Uterine smooth muscle cell (primary cell): Measurements from ENCODE around the gene CISH. TPM values are rescaled to one million over a fixed set of nuclear protein-coding genes. Genes with fewer than 3 reads are reported as not detected.

ENCODE experiments used
- total RNA-seq: library from RNA; depleted of rRNA; stranded (reverse); fragments of >200 nt; gene quantifications from 2 replicates; pipeline ENCODE4 v1.2.3, GENCODE V29; 2014

CISH gene, protein sequence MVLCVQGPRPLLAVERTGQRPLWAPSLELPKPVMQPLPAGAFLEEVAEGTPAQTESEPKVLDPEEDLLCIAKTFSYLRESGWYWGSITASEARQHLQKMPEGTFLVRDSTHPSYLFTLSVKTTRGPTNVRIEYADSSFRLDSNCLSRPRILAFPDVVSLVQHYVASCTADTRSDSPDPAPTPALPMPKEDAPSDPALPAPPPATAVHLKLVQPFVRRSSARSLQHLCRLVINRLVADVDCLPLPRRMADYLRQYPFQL
- 0.44 and 0.62 TPM in 2 replicates for total RNA-seq

DNA sequence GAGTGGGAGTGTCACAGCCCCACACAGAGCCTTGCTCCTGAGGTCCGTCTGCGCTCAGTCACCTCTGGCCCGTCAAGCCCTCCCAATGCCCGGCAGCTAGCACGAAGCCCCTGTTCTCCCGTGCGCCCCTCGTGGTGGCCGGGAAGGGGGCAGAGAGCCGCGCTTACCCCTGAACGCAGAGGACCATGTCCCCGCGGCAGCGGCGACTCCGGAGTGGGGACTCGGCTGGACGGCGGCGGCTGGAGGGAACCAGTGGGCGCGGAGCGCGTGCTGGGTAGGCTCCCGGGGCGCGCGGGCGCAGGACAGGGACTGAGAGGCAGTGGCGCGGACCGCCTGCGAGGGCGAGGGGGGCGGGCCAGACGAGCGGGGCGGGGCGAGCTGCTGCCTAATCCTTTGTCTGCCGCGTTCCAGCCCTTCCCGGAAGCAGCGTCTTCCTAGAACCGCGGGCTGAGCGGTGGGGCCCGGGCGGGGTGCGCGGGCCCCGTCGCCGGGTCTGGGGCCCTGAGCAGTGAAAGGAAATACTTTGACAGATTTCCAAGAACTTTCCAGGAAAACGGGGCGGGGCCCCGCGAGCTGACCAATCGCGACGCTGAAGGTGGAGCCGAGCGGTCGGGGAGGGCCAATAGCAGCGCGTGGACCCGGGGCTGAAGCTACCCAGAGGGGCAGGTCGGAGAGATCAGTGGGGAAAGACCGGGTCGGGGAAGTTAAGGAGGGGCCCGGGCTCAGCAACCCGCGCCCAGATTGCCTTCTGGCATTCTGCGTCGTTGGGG lies at the start of gene CISH:
Gene CISH, minus strand, starts transcription at position 311 of the 770 bp plus-strand sequence. Its CDS starts 124 bp downstream, at position 187.

DNA sequence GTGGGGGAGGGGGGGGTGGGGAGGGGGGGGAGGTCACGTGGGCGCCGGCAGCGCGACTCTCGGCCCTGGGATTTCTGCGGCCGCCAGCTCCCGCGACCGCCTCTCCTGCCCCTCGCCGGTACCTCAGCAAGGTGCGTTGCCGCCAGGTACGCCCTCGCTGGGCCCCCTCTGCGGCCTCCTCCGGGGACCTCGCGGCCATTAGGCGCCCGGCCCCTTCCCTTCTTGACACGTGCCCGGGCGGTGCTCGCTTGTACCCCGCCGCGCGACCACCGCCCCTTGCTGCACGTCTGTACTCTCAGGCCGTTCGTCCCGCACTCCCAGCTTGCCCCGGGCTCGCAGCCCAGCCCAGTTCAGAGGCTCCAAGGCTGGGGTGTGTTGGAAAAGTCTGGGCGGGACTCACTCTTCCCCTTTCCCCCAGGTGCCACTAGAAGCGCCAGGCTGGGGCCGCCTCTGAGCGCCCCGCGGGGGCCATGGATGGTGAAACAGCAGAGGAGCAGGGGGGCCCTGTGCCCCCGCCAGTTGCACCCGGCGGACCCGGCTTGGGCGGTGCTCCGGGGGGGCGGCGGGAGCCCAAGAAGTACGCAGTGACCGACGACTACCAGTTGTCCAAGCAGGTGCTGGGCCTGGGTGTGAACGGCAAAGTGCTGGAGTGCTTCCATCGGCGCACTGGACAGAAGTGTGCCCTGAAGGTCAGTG lies 5.7 kb upstream of the CISH start, which contains the start of gene MAPKAPK3:
Gene MAPKAPK3, plus strand, starts transcription at position 56 of the 696 bp plus-strand sequence. Its CDS starts 415 bp downstream, at position 471.

GRCh38 chr3:50568947-50569749 lies 42.4 kb downstream of the CISH start, which contains the start of gene HEMK1:
Gene HEMK1, plus strand, starts transcription at chr3:50569522. Its CDS starts 1,583 bp downstream, at chr3:50571105.

GRCh38 chr3:50567386-50568167 lies 44.0 kb downstream of the CISH start, which contains the start of gene C3orf18:
Gene C3orf18, minus strand, starts transcription at chr3:50567747. Its CDS starts 2,048 bp downstream, at chr3:50565699.

Other genes with a start within 250 kb of the CISH start
- under 0.01 TPM in 2 replicates for gene CACNA2D2, start 108.1 kb downstream of the CISH start, total RNA-seq
- gene C3orf18, start 44.0 kb downstream of the CISH start, total RNA-seq = 12.9 and 20.2 TPM in 2 replicates
- 24.0 and 30.0 TPM in 2 replicates for gene HEMK1, start 42.3 kb downstream of the CISH start, total RNA-seq
- gene MAPKAPK3, start 5.4 kb upstream of the CISH start, total RNA-seq = 15.2 and 15.6 TPM in 2 replicates
- gene DOCK3, start 63.2 kb upstream of the CISH start, total RNA-seq = under 0.01 and 0.12 TPM in 2 replicates